HG03045 (cell line): ENCODE data around the gene ACTA1.
"Not testable (repeated sequence)": the region's sequence is repeated elsewhere in the genome, so short reads cannot be mapped to it uniquely, and the experiment has no call there.

Experiments used
- ATAC-seq: cut with Tn5 transposase; IDR thresholded peaks from one replicate; pipeline ENCODE4 v1.9.1; 2021; ENCODE audit warnings: mild to moderate bottlenecking, moderate library complexity; ENCODE audit not compliant: unreplicated experiment

Gene ACTA1

GRCh38 chr1:229440851-229441537 is 7.1 kb upstream of the ACTA1 start:
- peak; percentile 96 for ATAC-seq

GRCh38 chr1:229438021-229438420 is 4.1 kb upstream of the ACTA1 start:
- ATAC-seq, result no peak

GRCh38 chr1:229437443-229437842 is 3.5 kb upstream of the ACTA1 start:
- ATAC-seq, result no peak

GRCh38 chr1:229436201-229436600 is 2.3 kb upstream of the ACTA1 start:
- no peak for ATAC-seq

- no peak for ATAC-seq
Observed at GRCh38 chr1:229434641-229435051, 752 bp upstream of the ACTA1 start.

GRCh38 chr1:229433364-229434004 is 410 bp downstream of the ACTA1 start:
- no peak for ATAC-seq

GRCh38 chr1:229432905-229433304 is 989 bp downstream of the ACTA1 start:
- no peak for ATAC-seq

- no peak for ATAC-seq
Observed at GRCh38 chr1:229432116-229432461, 1.8 kb downstream of the ACTA1 start.

GRCh38 chr1:229431284-229432115 is 2.4 kb downstream of the ACTA1 start:
- no peak for ATAC-seq

- no peak for ATAC-seq
Observed at GRCh38 chr1:229430761-229431283, 3.1 kb downstream of the ACTA1 start.

- no peak for ATAC-seq
Observed at GRCh38 chr1:229428256-229428655, 5.6 kb downstream of the ACTA1 start.

GRCh38 chr1:229427572-229427971 is 6.3 kb downstream of the ACTA1 start:
- no peak for ATAC-seq

- ATAC-seq, result no peak
Observed at GRCh38 chr1:229425564-229426159, 8.2 kb downstream of the ACTA1 start.

GRCh38 chr1:229420765-229421164 is 13.1 kb downstream of the ACTA1 start:
- ATAC-seq, result no peak

GRCh38 chr1:229420224-229420623 is 13.7 kb downstream of the ACTA1 start:
- ATAC-seq, result no peak

GRCh38 chr1:229418586-229418985 is 15.3 kb downstream of the ACTA1 start:
- not testable (repeated sequence) for ATAC-seq

- ATAC-seq, result not testable (repeated sequence)
Observed at GRCh38 chr1:229412810-229413209, 21.1 kb downstream of the ACTA1 start.

GRCh38 chr1:229412056-229412455 is 21.8 kb downstream of the ACTA1 start:
- ATAC-seq, result no peak

GRCh38 chr1:229411434-229412055 is 22.3 kb downstream of the ACTA1 start:
- no peak for ATAC-seq

GRCh38 chr1:229410692-229411433 is 23.0 kb downstream of the ACTA1 start:
- ATAC-seq, result no peak
